NCI-H2081 treated with DMSO at 0.1 percent for 48 hours (cell line): Measurements from ENCODE around the gene ST6GALNAC3.

Experiments used
- DNase-seq: peaks from one replicate; lab custom pipeline; 2025; lab: John Stamatoyannopoulos, UW

Gene ST6GALNAC3

GRCh38 chr1:76247261-76247852, 172.8 kb downstream of the ST6GALNAC3 start:
- DNase-seq: no peak

- no peak for DNase-seq
Observed at GRCh38 chr1:76250271-76250670, 175.7 kb downstream of the ST6GALNAC3 start.

GRCh38 chr1:76252431-76252830, 177.9 kb downstream of the ST6GALNAC3 start:
- DNase-seq: no peak

GRCh38 chr1:76254104-76255030, 179.8 kb downstream of the ST6GALNAC3 start:
- peak; percentile 22 for DNase-seq

GRCh38 chr1:76256289-76257223, 182.0 kb downstream of the ST6GALNAC3 start:
- no peak for DNase-seq

GRCh38 chr1:76257823-76258222, 183.3 kb downstream of the ST6GALNAC3 start:
- no peak for DNase-seq

GRCh38 chr1:76259270-76259669, 184.7 kb downstream of the ST6GALNAC3 start:
- DNase-seq: no peak

- DNase-seq: no peak
Observed at GRCh38 chr1:76260279-76260678, 185.7 kb downstream of the ST6GALNAC3 start.

- DNase-seq: no peak
Observed at GRCh38 chr1:76262601-76263000, 188.1 kb downstream of the ST6GALNAC3 start.

- DNase-seq: no peak
Observed at GRCh38 chr1:76264642-76265041, 190.1 kb downstream of the ST6GALNAC3 start.

- no peak for DNase-seq
Observed at GRCh38 chr1:76266762-76267161, 192.2 kb downstream of the ST6GALNAC3 start.

- no peak for DNase-seq
Observed at GRCh38 chr1:76267631-76268030, 193.1 kb downstream of the ST6GALNAC3 start.

GRCh38 chr1:76268341-76268740, 193.8 kb downstream of the ST6GALNAC3 start:
- no peak for DNase-seq

- DNase-seq: no peak
Observed at GRCh38 chr1:76269155-76269554, 194.6 kb downstream of the ST6GALNAC3 start.

- DNase-seq: no peak
Observed at GRCh38 chr1:76274302-76274701, 199.8 kb downstream of the ST6GALNAC3 start.

GRCh38 chr1:76274718-76275117, 200.2 kb downstream of the ST6GALNAC3 start:
- DNase-seq: no peak

GRCh38 chr1:76278711-76279100, 204.2 kb downstream of the ST6GALNAC3 start:
- DNase-seq: no peak

GRCh38 chr1:76279101-76279748, 204.7 kb downstream of the ST6GALNAC3 start:
- DNase-seq: no peak

GRCh38 chr1:76281306-76281705, 206.8 kb downstream of the ST6GALNAC3 start:
- DNase-seq: no peak

GRCh38 chr1:76284842-76285241, 210.3 kb downstream of the ST6GALNAC3 start:
- DNase-seq: no peak

GRCh38 chr1:76285578-76286135, 211.1 kb downstream of the ST6GALNAC3 start:
- no peak for DNase-seq
